Nephron progenitor cell (in vitro differentiated cells): ENCODE results near the gene SEPTIN8.

Source experiments
- DNase-seq: peaks from one replicate; pipeline ENCODE4 v3.0.0; 2021
- H3K27ac Mint-ChIP-seq: 2 replicates; pipeline ENCODE4 v1.8.0; 2021; ENCODE audit warnings: mild to moderate bottlenecking, moderate library complexity, mixed read lengths
- H3K27me3 Mint-ChIP-seq: 2 replicates; pipeline ENCODE4 v1.8.0; 2021; ENCODE audit warnings: mild to moderate bottlenecking, low read depth, mixed read lengths; ENCODE audit not compliant: poor library complexity
- H3K36me3 Mint-ChIP-seq: 2 replicates; pipeline ENCODE4 v1.8.0; 2021; ENCODE audit warnings: low read depth, mixed read lengths
- H3K4me1 Mint-ChIP-seq: 2 replicates; pipeline ENCODE4 v1.8.0; 2021; ENCODE audit warnings: mixed read lengths
- H3K4me3 Mint-ChIP-seq: 2 replicates; pipeline ENCODE4 v1.8.0; 2021; ENCODE audit warnings: mild to moderate bottlenecking, moderate library complexity, mixed read lengths
- H3K9me3 Mint-ChIP-seq: 2 replicates; pipeline ENCODE4 v1.8.0; 2021; ENCODE audit warnings: mild to moderate bottlenecking, moderate library complexity, mixed read lengths
- TF ChIP-seq, protein P1 (sequence below): fragments of 200-600 bp; sonication (generic); IDR thresholded peaks from 2 replicates; pipeline ENCODE4 v1.5.0; 2021; ENCODE audit warnings: antibody characterized with exemption

The SEPTIN8 gene

DNA sequence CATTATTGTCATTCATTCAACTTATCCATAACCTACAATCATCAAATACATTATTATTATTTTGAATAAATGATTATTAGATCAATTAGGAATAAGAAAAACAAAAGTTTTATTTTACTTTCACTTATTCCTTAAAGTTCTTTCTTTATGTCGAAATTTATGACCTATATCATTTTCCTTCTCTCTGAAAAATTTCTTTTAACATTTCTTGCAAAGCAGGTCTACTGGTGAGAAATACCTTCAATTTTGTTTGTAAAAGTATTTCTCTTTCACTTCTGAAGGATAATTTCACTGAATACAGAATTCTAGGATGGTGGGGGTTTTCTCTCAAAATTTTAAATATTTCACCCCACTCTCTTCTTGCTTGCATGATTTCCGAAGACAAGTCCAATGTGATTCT is 32.4 kb downstream of the SEPTIN8 start:
- Mint-ChIP-seq H3K4me1 (no peaks in the 10 kb centered on the region), H3K36me3 (no peaks in the 10 kb centered on the region), H3K9me3 (peaks cover 16% of the 10 kb centered on the region), H3K27me3 (peaks cover 95% of the 10 kb centered on the region), H3K4me3 (no peak overlapping the region), H3K27ac (no peak overlapping the region)
- TF ChIP-seq, protein P1, sequence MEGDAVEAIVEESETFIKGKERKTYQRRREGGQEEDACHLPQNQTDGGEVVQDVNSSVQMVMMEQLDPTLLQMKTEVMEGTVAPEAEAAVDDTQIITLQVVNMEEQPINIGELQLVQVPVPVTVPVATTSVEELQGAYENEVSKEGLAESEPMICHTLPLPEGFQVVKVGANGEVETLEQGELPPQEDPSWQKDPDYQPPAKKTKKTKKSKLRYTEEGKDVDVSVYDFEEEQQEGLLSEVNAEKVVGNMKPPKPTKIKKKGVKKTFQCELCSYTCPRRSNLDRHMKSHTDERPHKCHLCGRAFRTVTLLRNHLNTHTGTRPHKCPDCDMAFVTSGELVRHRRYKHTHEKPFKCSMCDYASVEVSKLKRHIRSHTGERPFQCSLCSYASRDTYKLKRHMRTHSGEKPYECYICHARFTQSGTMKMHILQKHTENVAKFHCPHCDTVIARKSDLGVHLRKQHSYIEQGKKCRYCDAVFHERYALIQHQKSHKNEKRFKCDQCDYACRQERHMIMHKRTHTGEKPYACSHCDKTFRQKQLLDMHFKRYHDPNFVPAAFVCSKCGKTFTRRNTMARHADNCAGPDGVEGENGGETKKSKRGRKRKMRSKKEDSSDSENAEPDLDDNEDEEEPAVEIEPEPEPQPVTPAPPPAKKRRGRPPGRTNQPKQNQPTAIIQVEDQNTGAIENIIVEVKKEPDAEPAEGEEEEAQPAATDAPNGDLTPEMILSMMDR: no peak
- no peak for DNase-seq

DNA sequence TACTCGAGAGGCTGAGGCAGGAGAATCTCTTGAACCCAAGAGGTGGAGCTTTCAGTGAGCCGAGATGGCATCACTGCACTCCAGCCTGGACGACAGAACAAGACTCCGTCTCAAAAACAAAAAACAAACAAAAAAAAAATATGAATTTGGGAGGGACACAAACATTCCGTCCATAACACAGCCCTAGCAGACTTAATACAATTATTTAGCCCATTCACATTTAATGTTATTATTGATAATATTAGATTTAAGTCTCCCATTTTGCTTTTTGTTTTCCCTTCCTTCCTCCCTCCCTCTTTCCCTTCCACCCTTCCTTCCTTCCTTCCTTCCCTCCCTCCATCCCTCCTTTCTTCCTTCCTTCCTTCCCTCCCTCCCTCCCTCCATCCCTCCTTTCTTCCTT is 34.4 kb downstream of the SEPTIN8 start:
- Mint-ChIP-seq H3K4me3 (no peak overlapping the region), H3K27me3 (peaks cover 87% of the 10 kb centered on the region), H3K36me3 (no peaks in the 10 kb centered on the region), H3K9me3 (peaks cover 16% of the 10 kb centered on the region), H3K4me1 (peaks cover 8% of the 10 kb centered on the region), H3K27ac (no peak overlapping the region)
- DNase-seq: no peak
- TF ChIP-seq, protein P1: no peak

DNA sequence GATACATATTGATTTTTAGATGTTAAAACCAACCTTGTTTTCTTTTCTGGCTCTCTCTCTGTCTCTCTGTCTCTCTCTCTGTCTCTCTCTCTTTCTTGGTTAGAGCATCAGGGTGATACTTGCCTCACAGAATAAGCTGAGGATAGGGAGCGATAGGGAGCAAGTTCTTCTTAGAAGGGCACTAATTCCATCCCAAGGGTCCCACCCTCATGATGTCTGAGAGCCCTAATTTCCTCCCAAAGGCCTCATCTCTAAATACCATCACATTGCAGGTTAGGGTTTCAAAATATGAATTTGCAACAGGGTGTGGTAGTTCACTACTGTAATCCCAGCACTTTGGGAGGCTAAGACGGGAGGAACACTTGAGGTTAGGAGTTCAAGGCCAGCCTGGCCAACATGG is 34.9 kb downstream of the SEPTIN8 start:
- DNase-seq: no peak
- Mint-ChIP-seq H3K4me3 (no peak overlapping the region), H3K36me3 (no peaks in the 10 kb centered on the region), H3K27ac (no peak overlapping the region), H3K4me1 (peaks cover 10% of the 10 kb centered on the region), H3K9me3 (peaks cover 16% of the 10 kb centered on the region), H3K27me3 (peaks cover 86% of the 10 kb centered on the region)
- TF ChIP-seq, protein P1: no peak

DNA sequence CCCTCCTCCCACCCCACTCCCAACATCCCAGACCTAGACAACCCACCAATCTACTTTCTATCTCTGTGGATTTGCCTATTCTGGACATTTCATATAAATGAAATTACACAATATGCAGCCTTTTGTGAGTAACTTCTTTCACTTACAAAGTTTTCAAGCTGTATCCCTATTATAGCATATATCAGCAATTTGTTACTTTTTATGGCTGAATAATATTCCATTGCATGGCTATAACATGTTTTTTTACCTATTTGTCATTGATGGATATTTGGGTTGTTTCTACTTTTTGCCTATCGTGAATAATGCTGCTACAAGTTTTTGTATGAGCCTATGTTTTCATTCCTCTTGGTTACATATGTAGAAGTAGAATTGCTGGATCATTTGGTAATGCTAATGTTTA is 37.8 kb downstream of the SEPTIN8 start:
- Mint-ChIP-seq H3K4me3 (no peak overlapping the region), H3K4me1 (peaks cover 25% of the 10 kb centered on the region), H3K36me3 (peaks cover 1% of the 10 kb centered on the region), H3K9me3 (peaks cover 16% of the 10 kb centered on the region), H3K27me3 (peaks cover 56% of the 10 kb centered on the region), H3K27ac (no peak overlapping the region)
- no peak for DNase-seq
- TF ChIP-seq, protein P1: no peak

DNA sequence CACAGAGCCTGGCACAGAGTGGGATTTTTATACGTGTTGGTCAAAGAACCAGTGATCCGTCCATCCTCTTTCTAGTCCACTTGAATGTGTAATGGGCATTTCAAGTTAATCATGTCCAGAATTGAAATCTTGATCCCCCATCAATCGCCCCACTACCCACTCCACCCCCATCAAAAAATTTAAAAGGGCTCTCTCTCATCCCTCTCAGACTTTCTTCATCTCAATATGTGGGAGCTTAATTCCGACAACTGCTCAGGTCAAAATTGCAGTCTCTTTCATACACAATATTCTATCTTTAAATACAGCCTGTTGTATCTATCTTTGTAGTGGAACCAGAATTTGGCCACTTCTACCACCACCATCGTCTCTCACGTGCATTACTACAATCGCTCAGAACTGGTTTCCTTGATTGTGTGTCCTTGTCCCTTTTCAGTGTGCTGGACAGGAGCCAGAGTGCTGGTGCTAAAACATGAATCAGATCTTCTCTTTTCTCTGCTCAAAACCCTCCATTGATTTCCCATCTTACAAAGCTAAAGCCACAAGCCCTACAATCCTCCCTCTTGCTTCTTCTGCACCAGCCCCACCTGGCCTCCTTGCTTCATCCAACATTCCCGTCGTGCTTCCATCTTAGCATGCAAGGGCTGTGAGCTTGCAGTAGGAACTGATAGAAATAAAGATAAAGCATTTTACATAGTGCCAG is 38.9 kb downstream of the SEPTIN8 start:
- DNase-seq: no peak
- Mint-ChIP-seq H3K4me1 (peaks cover 25% of the 10 kb centered on the region), H3K27me3 (peaks cover 45% of the 10 kb centered on the region), H3K36me3 (peaks cover 12% of the 10 kb centered on the region), H3K27ac (no peak overlapping the region), H3K4me3 (peak overlapping the region; percentile 87), H3K9me3 (peaks cover 13% of the 10 kb centered on the region)
- TF ChIP-seq, protein P1: no peak
